T-cell (primary cell): Measurements from ENCODE around the gene CRTC3. TPM values are rescaled to one million over a fixed set of nuclear protein-coding genes. Genes with fewer than 3 reads are reported as not detected.

Experiments used
- ATAC-seq, 4 experiments: fragments of 200-7000 bp in 3 of 4; fragments of 150-1000 bp in 1 of 4; cut with Tn5 transposase; replicated peaks in 1 of 4; 1 replicate in 3 of 4; 2 replicates in 1 of 4; pipeline ENCODE4 v1.10.0; 2021; ENCODE audit warnings: moderate library complexity in 3 of 4, mild to moderate bottlenecking in 2 of 4, moderate number of reproducible peaks in 1 of 4
- CTCF ChIA-PET, 2 donors: fragments of 300-600 bp; sonication (Branson Sonifier 250); formaldehyde crosslinking; loops; one replicate each; lab custom pipeline; 2022; ENCODE audit warnings: antibody characterized with exemption in 2 of 2; lab: Charles Lee
- POLR2A ChIA-PET, 2 donors: fragments of 300-600 bp; sonication (Branson Sonifier 250); formaldehyde crosslinking; loops; one replicate each; lab custom pipeline; 2022; ENCODE audit warnings: antibody characterized with exemption in 2 of 2; lab: Charles Lee
- DNase-seq, 35 experiments: peaks; one replicate each; pipeline versions ENCODE4 v3.0.0 to v3.0.0-alpha.2; 2013 to 2023
- H3K27ac ChIP-seq: one replicate; pipeline ENCODE4 v1.5.1; 2013; ENCODE audit warnings: low read length
- H3K27me3 ChIP-seq, 2 experiments: replicated peaks in 1 of 2; 1 replicate in 1 of 2; 2 replicates in 1 of 2; pipeline versions ENCODE4 v1.6.1 to v1.7.0; 2013; ENCODE audit warnings: low read length in 1 of 2, mixed read lengths in 1 of 2; ENCODE audit not compliant: control insufficient read depth in 2 of 2, insufficient read depth in 2 of 2; ENCODE audit errors: extremely low read depth in 1 of 2
- H3K36me3 ChIP-seq, 2 donors: 1 replicate in 1 of 2; 2 replicates in 1 of 2; pipeline versions ENCODE4 v1.6.1 to v1.7.0; 2013; ENCODE audit warnings: low read length in 1 of 2; ENCODE audit not compliant: control insufficient read depth in 2 of 2, insufficient read depth in 1 of 2; ENCODE audit errors: extremely low read depth in 1 of 2
- H3K4me1 ChIP-seq, 2 experiments: 1 replicate in 1 of 2; 2 replicates in 1 of 2; pipeline versions ENCODE4 v1.6.1 to v1.7.0; 2013; ENCODE audit warnings: low read length in 2 of 2, mixed read lengths in 1 of 2; ENCODE audit not compliant: insufficient read depth in 2 of 2, control insufficient read depth in 1 of 2; ENCODE audit errors: extremely low read depth in 1 of 2
- H3K4me3 ChIP-seq, 2 donors: 1 replicate in 1 of 2; 2 replicates in 1 of 2; pipeline versions ENCODE4 v1.5.1 to v1.7.0; 2013; ENCODE audit warnings: mild to moderate bottlenecking in 2 of 2, low read length in 1 of 2, moderate library complexity in 1 of 2; ENCODE audit not compliant: control insufficient read depth in 1 of 2; ENCODE audit errors: extremely low read depth in 1 of 2
- H3K9me3 ChIP-seq: 2 replicates; pipeline ENCODE4 v1.7.0; 2013
- H3K27ac Mint-ChIP-seq, 2 donors: one replicate each; pipeline ENCODE4 v1.8.0; 2020 to 2021; ENCODE audit warnings: mild to moderate bottlenecking in 2 of 2, mixed read lengths in 2 of 2
- H3K27me3 Mint-ChIP-seq, 2 donors: one replicate each; pipeline ENCODE4 v1.8.0; 2021 to 2022; ENCODE audit warnings: mixed read lengths in 2 of 2
- H3K36me3 Mint-ChIP-seq: one replicate; pipeline ENCODE4 v1.8.0; 2021; ENCODE audit warnings: mixed read lengths
- H3K4me1 Mint-ChIP-seq, 3 donors: one replicate each; pipeline ENCODE4 v1.8.0; 2020 to 2022; ENCODE audit warnings: mixed read lengths in 3 of 3, mild to moderate bottlenecking in 1 of 3
- H3K4me3 Mint-ChIP-seq, 3 donors: one replicate each; pipeline ENCODE4 v1.8.0; 2020 to 2022; ENCODE audit warnings: mild to moderate bottlenecking in 3 of 3, mixed read lengths in 3 of 3, moderate library complexity in 3 of 3
- H3K9me3 Mint-ChIP-seq, 3 donors: one replicate each; pipeline ENCODE4 v1.8.0; 2020 to 2022; ENCODE audit warnings: mixed read lengths in 3 of 3
- WGBS: methylation state at CpG from one replicate; pipeline ENCODE4 v1.1.5; 2013; ENCODE audit warnings: missing lambda C conversion rate; ENCODE audit not compliant: insufficient coverage; 5-methylcytosine and 5-hydroxymethylcytosine counted together
- total RNA-seq, 35 experiments: library from RNA in 6 of 35; stranded (reverse) in 6 of 35; fragments of 120-200 nt in 1 of 35; gene quantifications; one replicate each; pipeline versions ENCODE4 v1.2.1 to v1.2.4 and lab custom pipeline; 2013 to 2026

The CRTC3 gene
- total RNA-seq, 5 donors from 2014 or later (not counting 1 experiment from before 2014, with no cell fraction given) = 88.3 to 119 (median 89.1) TPM

- Histone ChIP-seq H3K9me3 (no peaks in the 10 kb centered on the region), H3K27ac (no peak overlapping the region), H3K4me3 (no peak overlapping the region), H3K36me3 (peaks cover 0 to 2% of the 10 kb centered on the region in 2 donors), H3K4me1 (peaks cover 42 to 44% of the 10 kb centered on the region in 2 experiments), H3K27me3 (no peaks in the 10 kb centered on the region)
- ChIA-PET POLR2A (interaction anchor here in 1 of 2 donors (0.7 kb wide), 1 partner anchor 11 kb away, joined by 6 read pairs; no protein-coding TSS in a partner anchor), CTCF (interaction anchor here in 1 of 2 donors (0.6 kb wide), 1 partner anchor 239 kb away, joined by 3 read pairs; no protein-coding TSS in a partner anchor)
- ATAC-seq = no peak
- Mint-ChIP-seq H3K36me3 (peaks cover 17% of the 10 kb centered on the region), H3K4me1 (peaks cover 90 to 93% (median 91%) of the 10 kb centered on the region in 3 donors), H3K9me3 (no peaks in the 10 kb centered on the region), H3K27ac (peak overlapping the region; percentile 19 to 89), H3K27me3 (no peaks in the 10 kb centered on the region), H3K4me3 (peak overlapping the region in 1 of 3 donors; percentile 32)
- DNase-seq = no peak
- WGBS = 95% methylated on average over 4 of the region's 5 CpGs
These were observed 5.5 kb downstream of the CRTC3 start for GRCh38 chr15:90535254-90535653.

- peak overlapping the region; percentile 78 to 90 (median 79) for H3K4me3 Mint-ChIP-seq
- peaks cover 82 to 92% (median 84%) of the 10 kb centered on the region in 3 donors for H3K4me1 Mint-ChIP-seq
- Histone ChIP-seq H3K4me1 (peaks cover 30 to 35% of the 10 kb centered on the region in 2 experiments), H3K27me3 (no peaks in the 10 kb centered on the region), H3K36me3 (peaks cover under 1 to 7% of the 10 kb centered on the region in 2 donors), H3K27ac (peak overlapping the region; percentile 81), H3K9me3 (no peaks in the 10 kb centered on the region), H3K4me3 (peak overlapping the region; percentile 19 to 41)
- POLR2A ChIA-PET = interaction anchor here (0.5 to 1.5 kb wide), 9 partner anchors 9 to 309 kb away, joined by 3 to 13 read pairs (median 3); partner anchors contain the start of genes CRTC3 (in 1 of the 2) and IQGAP1 (in 1 of the 2)
- no peaks in the 10 kb centered on the region for H3K27me3 Mint-ChIP-seq
- WGBS = 16% methylated on average over 4 of the region's 10 CpGs
- DNase-seq (peak in 30 of 35 experiments; percentile 4 to 74 (median 42)), ATAC-seq (peak; percentile 76 to 95 (median 87))
- peaks cover 33% of the 10 kb centered on the region for H3K36me3 Mint-ChIP-seq
- CTCF ChIA-PET = interaction anchor here (0.5 to 2.7 kb wide), 14 partner anchors 9 to 844 kb away, joined by 3 to 24 read pairs (median 3); partner anchors contain the start of genes CRTC3 (in 1 of the 2) and HDDC3 (in 1 of the 2)
- no peaks in the 10 kb centered on the region for H3K9me3 Mint-ChIP-seq
- H3K27ac Mint-ChIP-seq = peak overlapping the region; percentile 95 to 99
These were observed 10.1 kb downstream of the CRTC3 start for GRCh38 chr15:90539789-90540188.

- Mint-ChIP-seq H3K27me3 (no peaks in the 10 kb centered on the region), H3K27ac (peak overlapping the region; percentile 74 to 75), H3K4me3 (peak overlapping the region; percentile 13 to 78 (median 37)), H3K9me3 (no peaks in the 10 kb centered on the region), H3K36me3 (peaks cover 37% of the 10 kb centered on the region), H3K4me1 (peaks cover 81 to 89% (median 83%) of the 10 kb centered on the region in 3 donors)
- POLR2A ChIA-PET = no interaction called here
- peaks cover 0 to 7% of the 10 kb centered on the region in 2 donors for H3K36me3 ChIP-seq
- no peaks in the 10 kb centered on the region for H3K9me3 ChIP-seq
- CTCF ChIA-PET = interaction anchor here in 1 of 2 donors (0.8 to 2.7 kb wide), 2 partner anchors 21 to 391 kb away, joined by 3 to 15 read pairs; partner anchors contain the start of gene HDDC3
- WGBS = 83% methylated on average over 1 of the region's 3 CpGs
- ATAC-seq = no peak
- H3K27me3 ChIP-seq = no peaks in the 10 kb centered on the region
- no peak overlapping the region for H3K4me3 ChIP-seq
- no peak for DNase-seq
- peak overlapping the region; percentile 81 for H3K27ac ChIP-seq
- H3K4me1 ChIP-seq = peaks cover 31 to 33% of the 10 kb centered on the region in 2 experiments
These were observed 11.0 kb downstream of the CRTC3 start for GRCh38 chr15:90540768-90541167.

- peaks cover 68 to 72% (median 69%) of the 10 kb centered on the region in 3 donors for H3K4me1 Mint-ChIP-seq
- H3K9me3 Mint-ChIP-seq = no peaks in the 10 kb centered on the region
- no peaks in the 10 kb centered on the region for H3K27me3 Mint-ChIP-seq
- peaks cover 32% of the 10 kb centered on the region for H3K36me3 Mint-ChIP-seq
- H3K9me3 ChIP-seq = no peaks in the 10 kb centered on the region
- ChIA-PET POLR2A (no interaction called here), CTCF (interaction anchor here in 1 of 2 donors (0.7 kb wide), 1 partner anchor 388 kb away, joined by 3 read pairs; no protein-coding TSS in a partner anchor)
- ATAC-seq (peak in 1 of 4 experiments; percentile 13), DNase-seq (no peak)
- no peaks in the 10 kb centered on the region for H3K27me3 ChIP-seq
- no peak overlapping the region for H3K4me3 ChIP-seq
- H3K36me3 ChIP-seq = peaks cover 0 to 19% of the 10 kb centered on the region in 2 donors
- H3K27ac ChIP-seq = no peak overlapping the region
- no peak overlapping the region for H3K4me3 Mint-ChIP-seq
- H3K4me1 ChIP-seq = peaks cover 16 to 29% of the 10 kb centered on the region in 2 experiments
- WGBS = 100% methylated on average over 2 of the region's 7 CpGs
- peak overlapping the region; percentile 60 to 70 for H3K27ac Mint-ChIP-seq
These were observed 15.4 kb downstream of the CRTC3 start for GRCh38 chr15:90545095-90545494.

GRCh38 chr15:90547540-90547939, 17.8 kb downstream of the CRTC3 start:
- Mint-ChIP-seq H3K27ac (peak overlapping the region; percentile 73 to 84), H3K36me3 (peaks cover 43% of the 10 kb centered on the region), H3K4me1 (peaks cover 67 to 73% (median 70%) of the 10 kb centered on the region in 3 donors), H3K27me3 (no peaks in the 10 kb centered on the region), H3K4me3 (peak overlapping the region in 1 of 3 donors; percentile 47), H3K9me3 (no peaks in the 10 kb centered on the region)
- no peaks in the 10 kb centered on the region for H3K27me3 ChIP-seq
- H3K4me1 ChIP-seq = peaks cover 5 to 20% of the 10 kb centered on the region in 2 experiments
- ChIA-PET CTCF (no interaction called here), POLR2A (interaction anchor here (0.6 kb wide), 2 partner anchors 16 to 142 kb away, joined by 3 to 4 read pairs; no protein-coding TSS in a partner anchor)
- H3K4me3 ChIP-seq = no peak overlapping the region
- WGBS = no CpG with 5 or more reads among the region's 2 CpGs
- no peaks in the 10 kb centered on the region for H3K9me3 ChIP-seq
- ATAC-seq = peak; percentile 72 to 82 (median 76)
- DNase-seq = peak in 1 of 35 experiments; percentile 8
- peaks cover 0 to 23% of the 10 kb centered on the region in 2 donors for H3K36me3 ChIP-seq
- no peak overlapping the region for H3K27ac ChIP-seq

- peaks cover 58 to 68% (median 59%) of the 10 kb centered on the region in 3 donors for H3K4me1 Mint-ChIP-seq
These were observed 21.2 kb downstream of the CRTC3 start for GRCh38 chr15:90550919-90551318.

More at GRCh38 chr15:90550919-90551318, 21.2 kb downstream of the CRTC3 start:
- H3K27ac ChIP-seq = no peak overlapping the region
- WGBS = no CpG with 5 or more reads among the region's 6 CpGs
- no peaks in the 10 kb centered on the region for H3K27me3 Mint-ChIP-seq
- peaks cover 0 to 18% of the 10 kb centered on the region in 2 experiments for H3K4me1 ChIP-seq
- no peak overlapping the region for H3K4me3 ChIP-seq
- ChIA-PET CTCF (interaction anchor here in 1 of 2 donors (0.7 kb wide), 1 partner anchor 22 kb away, joined by 3 read pairs; no protein-coding TSS in a partner anchor), POLR2A (interaction anchor here in 1 of 2 donors (0.7 kb wide), 1 partner anchor 9 kb away, joined by 3 read pairs; no protein-coding TSS in a partner anchor)
- H3K27me3 ChIP-seq = no peaks in the 10 kb centered on the region
- DNase-seq (no peak), ATAC-seq (no peak)
- H3K36me3 ChIP-seq = peaks cover 0 to 36% of the 10 kb centered on the region in 2 donors
- peaks cover 40% of the 10 kb centered on the region for H3K36me3 Mint-ChIP-seq
- peak overlapping the region in 1 of 3 donors; percentile 28 for H3K4me3 Mint-ChIP-seq
- no peaks in the 10 kb centered on the region for H3K9me3 Mint-ChIP-seq
- H3K9me3 ChIP-seq = no peaks in the 10 kb centered on the region
- peak overlapping the region in 1 of 2 donors; percentile 43 for H3K27ac Mint-ChIP-seq
